AG04450 (cell line): Measurements from ENCODE around the gene PVALB. TPM values are rescaled to one million over a fixed set of nuclear protein-coding genes. Genes with fewer than 3 reads are reported as not detected.
"Not testable (repeated sequence)": the region's sequence is repeated elsewhere in the genome, so short reads cannot be mapped to it uniquely, and the experiment has no call there.

Source experiments
- CTCF ChIA-PET: fragments of 300-600, 350-600 bp; formaldehyde crosslinking; extraction: SDS; loops from one replicate; lab custom pipeline; 2022; ENCODE audit warnings: antibody characterized with exemption, inconsistent platforms; lab: Charles Lee
- POLR2A ChIA-PET: fragments of 350-600 bp; formaldehyde crosslinking; extraction: SDS; loops from one replicate; lab custom pipeline; 2021; ENCODE audit warnings: antibody characterized with exemption, inconsistent platforms; lab: Yijun Ruan, JAX
- DNase-seq: peaks from one replicate; pipeline ENCODE4 v3.0.0-alpha.2; 2011; ENCODE audit warnings: low read depth, low spot score
- H3K27ac ChIP-seq: one replicate; pipeline ENCODE4 v1.5.1; 2012; ENCODE audit warnings: low read depth, low read length, control low read depth
- H3K27me3 ChIP-seq: one replicate; pipeline ENCODE4 v1.6.0; 2012; ENCODE audit warnings: low read length; ENCODE audit not compliant: control insufficient read depth, insufficient read depth
- H3K4me3 ChIP-seq: 2 replicates; pipeline ENCODE4 v1.5.1; 2011; ENCODE audit warnings: mild to moderate bottlenecking, low read depth, low read length, control low read depth
- H3K9me3 ChIP-seq: 2 replicates; pipeline ENCODE4 v1.5.1; 2012; ENCODE audit warnings: low read length; ENCODE audit not compliant: control insufficient read depth, insufficient read depth
- CTCF ChIP-seq: IDR thresholded peaks from 2 replicates; pipeline ENCODE4 v1.5.1; 2011; ENCODE audit warnings: low read depth, low read length, control low read depth, inconsistent platforms
- polyA plus RNA-seq: library from polyadenylated mRNA; depleted of rRNA; stranded (reverse); fragments of >200 nt; gene quantifications from 2 replicates; pipeline ENCODE4 v1.2.3, GENCODE V29; 2011; rRNA removed

PVALB gene
- polyA plus RNA-seq, 1 experiment, result not detected

- CTCF ChIA-PET, result interaction anchor here (0.6 to 4.7 kb wide), 4 partner anchors 20 to 226 kb away, joined by 4 to 121 read pairs (median 16); partner anchors contain the start of gene IFT27
- TF ChIP-seq CTCF, result no peak
- POLR2A ChIA-PET, result interaction anchor here (1.0 kb wide), 1 partner anchor 21 kb away, joined by 3 read pairs; the partner anchor contains the start of gene IFT27
- Histone ChIP-seq H3K27ac (no peak overlapping the region), H3K9me3 (no peaks in the 10 kb centered on the region; the same call in 1 of the 2 replicates), H3K4me3 (no peak overlapping the region), H3K27me3 (peaks cover 11% of the 10 kb centered on the region)
- no peak for DNase-seq
These were observed 61.5 kb downstream of the PVALB start for GRCh38 chr22:36755316-36755715.

GRCh38 chr22:36754881-36755280 is 62.0 kb downstream of the PVALB start:
- H3K4me3 ChIP-seq, H3K27ac ChIP-seq, DNase-seq, H3K9me3 ChIP-seq: not testable (repeated sequence)
- peaks cover 11% of the 10 kb centered on the region for H3K27me3 ChIP-seq
- POLR2A ChIA-PET, result interaction anchor here (1.0 kb wide), 1 partner anchor 21 kb away, joined by 3 read pairs; the partner anchor contains the start of gene IFT27
- CTCF ChIA-PET, result interaction anchor here (3.7 to 4.7 kb wide), 2 partner anchors 20 to 102 kb away, joined by 28 to 121 read pairs; partner anchors contain the start of gene IFT27

GRCh38 chr22:36753916-36754315 is 62.9 kb downstream of the PVALB start:
- no peak for TF ChIP-seq CTCF
- no peak for DNase-seq
- Histone ChIP-seq H3K9me3 (no peaks in the 10 kb centered on the region; the same call in 1 of the 2 replicates), H3K27ac (no peak overlapping the region), H3K27me3 (peaks cover 11% of the 10 kb centered on the region), H3K4me3 (no peak overlapping the region)
- ChIA-PET POLR2A (no interaction called here), CTCF (no interaction called here)

- no peak overlapping the region for H3K27ac ChIP-seq
- CTCF ChIA-PET, result interaction anchor here (1.1 kb wide), 1 partner anchor 20 kb away, joined by 4 read pairs; no protein-coding TSS in a partner anchor
- no peak overlapping the region for H3K4me3 ChIP-seq
- TF ChIP-seq CTCF, result no peak
- DNase-seq, result no peak
- POLR2A ChIA-PET, result no interaction called here
- H3K9me3 ChIP-seq, result no peaks in the 10 kb centered on the region; the same call in 1 of the 2 replicates
- peaks cover 11% of the 10 kb centered on the region for H3K27me3 ChIP-seq
These were observed 63.6 kb downstream of the PVALB start for GRCh38 chr22:36753120-36753802.

Other genes starting within 250 kb of the PVALB start
- not detected in 2 replicates for gene CACNG2, start 113.3 kb downstream of the PVALB start, polyA plus RNA-seq
- 22.5 and 25.5 TPM in 2 replicates for gene IFT27, start 40.9 kb downstream of the PVALB start, polyA plus RNA-seq
- gene NCF4, start 44.0 kb upstream of the PVALB start, polyA plus RNA-seq, result not detected in 2 replicates
- gene CSF2RB, start 96.6 kb upstream of the PVALB start, polyA plus RNA-seq, result not detected in 2 replicates
- gene TST, start 202.4 kb upstream of the PVALB start, polyA plus RNA-seq, result 26.3 and 36.7 TPM in 2 replicates
- 33.3 and 42.8 TPM in 2 replicates for gene MPST, start 202.7 kb upstream of the PVALB start, polyA plus RNA-seq
- 20.7 and 26.5 TPM in 2 replicates for gene KCTD17, start 234.7 kb upstream of the PVALB start, polyA plus RNA-seq